GM18868 (cell line): ENCODE data around the gene DOK7.

Source experiments
- ATAC-seq: cut with Tn5 transposase; IDR thresholded peaks from one replicate; pipeline ENCODE4 v1.9.1; 2021; ENCODE audit warnings: mild to moderate bottlenecking, moderate library complexity; ENCODE audit not compliant: unreplicated experiment

DOK7 gene, protein sequence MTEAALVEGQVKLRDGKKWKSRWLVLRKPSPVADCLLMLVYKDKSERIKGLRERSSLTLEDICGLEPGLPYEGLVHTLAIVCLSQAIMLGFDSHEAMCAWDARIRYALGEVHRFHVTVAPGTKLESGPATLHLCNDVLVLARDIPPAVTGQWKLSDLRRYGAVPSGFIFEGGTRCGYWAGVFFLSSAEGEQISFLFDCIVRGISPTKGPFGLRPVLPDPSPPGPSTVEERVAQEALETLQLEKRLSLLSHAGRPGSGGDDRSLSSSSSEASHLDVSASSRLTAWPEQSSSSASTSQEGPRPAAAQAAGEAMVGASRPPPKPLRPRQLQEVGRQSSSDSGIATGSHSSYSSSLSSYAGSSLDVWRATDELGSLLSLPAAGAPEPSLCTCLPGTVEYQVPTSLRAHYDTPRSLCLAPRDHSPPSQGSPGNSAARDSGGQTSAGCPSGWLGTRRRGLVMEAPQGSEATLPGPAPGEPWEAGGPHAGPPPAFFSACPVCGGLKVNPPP

DNA sequence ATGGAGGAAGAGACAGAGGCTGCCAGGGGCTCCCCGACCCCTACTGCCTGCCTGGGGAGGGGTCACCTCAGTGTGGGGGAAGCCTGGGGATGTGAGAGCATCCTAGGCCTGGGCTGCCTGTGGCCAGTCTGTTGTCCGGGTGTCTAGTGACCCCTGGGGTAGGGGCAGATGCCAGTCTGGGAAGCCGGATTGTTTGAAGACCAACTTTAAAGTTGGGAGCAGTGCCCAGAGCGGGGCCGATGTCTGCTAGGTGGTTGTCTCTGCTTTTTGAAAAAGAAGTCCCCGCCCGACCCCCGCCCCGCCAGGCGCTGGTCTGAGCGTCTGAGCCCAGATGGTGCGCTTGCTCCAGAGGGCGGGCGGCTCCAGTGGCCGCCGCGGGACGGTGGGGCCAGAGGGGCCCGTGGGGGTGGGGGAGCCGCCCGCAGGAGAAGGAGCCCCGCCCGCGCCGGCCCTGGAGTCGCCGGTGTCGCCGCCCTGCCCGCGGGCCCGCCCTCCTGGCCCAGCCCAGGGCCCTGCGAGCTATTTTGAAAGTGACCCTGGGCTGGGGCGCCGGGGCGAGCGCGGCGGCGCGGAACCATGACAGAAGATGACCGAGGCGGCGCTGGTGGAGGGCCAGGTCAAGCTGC, at the start of gene DOK7:
Gene DOK7, plus strand, starts transcription at position 517 of the 626 bp plus-strand sequence. Its CDS starts 70 bp downstream, at position 587.
- ATAC-seq, result no peak

DNA sequence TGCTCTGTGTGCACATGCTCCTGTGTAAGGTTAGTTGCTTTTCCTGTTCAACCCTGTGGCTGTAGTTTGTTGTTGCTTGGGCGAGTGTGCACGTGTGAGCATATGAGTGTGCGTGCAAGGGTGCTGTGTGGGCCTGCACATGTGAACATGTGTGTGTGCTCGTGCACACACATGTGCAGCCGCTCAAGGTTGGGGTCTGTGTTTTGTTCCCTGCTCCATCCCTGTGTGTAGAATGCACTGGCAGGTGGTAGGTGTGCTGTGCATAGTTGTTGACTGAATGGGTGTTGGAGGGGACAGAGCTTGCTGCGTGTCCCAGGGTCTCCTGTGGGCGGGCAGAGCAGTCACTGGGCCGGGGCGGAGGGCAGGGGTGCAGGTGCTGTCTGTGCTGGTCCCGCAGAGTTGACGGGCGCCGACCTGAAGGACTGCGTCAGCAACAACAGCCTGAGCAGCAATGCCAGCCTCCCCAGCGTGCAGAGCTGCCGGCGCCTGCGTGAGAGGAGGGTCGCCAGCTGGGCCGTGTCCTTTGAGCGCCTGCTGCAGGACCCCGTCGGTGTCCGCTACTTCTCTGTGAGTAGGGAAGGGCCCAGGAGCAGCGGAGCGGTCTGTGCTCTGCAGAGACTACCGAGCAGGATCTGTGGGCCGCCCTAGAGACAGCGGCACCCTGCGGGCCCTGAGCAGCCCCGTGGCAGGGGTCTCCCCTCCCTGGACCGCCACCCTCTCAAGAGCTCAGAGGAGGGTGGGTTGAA, 49.3 kb upstream of the DOK7 start:
- ATAC-seq, result no peak

DNA sequence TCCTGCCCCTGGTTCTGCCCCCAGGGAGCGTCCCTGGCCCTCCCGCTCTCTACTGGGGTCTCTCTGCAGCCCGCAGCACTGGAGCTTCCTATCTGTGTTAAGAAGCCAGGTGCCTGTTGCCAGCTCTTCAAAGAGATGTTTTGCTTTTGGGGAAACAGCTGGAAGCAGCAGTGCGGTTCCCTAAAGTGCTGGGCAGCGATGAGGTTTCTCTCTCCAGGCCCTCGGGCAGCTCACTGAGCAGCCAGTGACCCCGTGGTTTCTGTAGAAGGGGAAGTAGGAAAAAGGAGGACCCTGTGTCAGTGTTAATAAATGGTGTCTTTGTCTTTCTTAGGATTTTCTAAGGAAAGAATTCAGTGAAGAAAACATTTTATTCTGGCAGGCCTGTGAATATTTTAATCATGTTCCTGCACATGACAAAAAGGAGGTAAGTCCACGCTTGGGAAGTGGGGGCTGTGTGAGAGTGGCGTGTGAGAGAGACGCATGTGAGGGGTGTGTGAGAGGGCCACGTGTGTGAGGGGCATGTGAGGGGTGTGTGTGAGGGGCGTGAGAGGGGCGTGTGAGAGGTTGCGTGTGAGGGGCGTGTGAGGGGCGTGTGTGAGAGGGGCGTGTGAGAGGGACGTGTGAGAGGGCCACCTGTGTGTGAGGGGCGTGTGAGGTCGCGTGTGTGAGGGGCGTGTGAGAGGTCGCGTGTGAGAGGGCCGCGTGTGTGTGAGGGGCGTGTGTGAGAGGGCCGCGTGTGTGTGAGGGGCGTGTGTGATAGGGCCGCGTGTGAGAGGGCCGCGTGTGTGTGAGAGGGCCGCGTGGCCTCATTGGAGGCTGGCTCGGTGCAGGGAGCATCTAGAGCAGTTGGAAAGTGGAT, 48.5 kb upstream of the DOK7 start:
- ATAC-seq, result no peak

DNA sequence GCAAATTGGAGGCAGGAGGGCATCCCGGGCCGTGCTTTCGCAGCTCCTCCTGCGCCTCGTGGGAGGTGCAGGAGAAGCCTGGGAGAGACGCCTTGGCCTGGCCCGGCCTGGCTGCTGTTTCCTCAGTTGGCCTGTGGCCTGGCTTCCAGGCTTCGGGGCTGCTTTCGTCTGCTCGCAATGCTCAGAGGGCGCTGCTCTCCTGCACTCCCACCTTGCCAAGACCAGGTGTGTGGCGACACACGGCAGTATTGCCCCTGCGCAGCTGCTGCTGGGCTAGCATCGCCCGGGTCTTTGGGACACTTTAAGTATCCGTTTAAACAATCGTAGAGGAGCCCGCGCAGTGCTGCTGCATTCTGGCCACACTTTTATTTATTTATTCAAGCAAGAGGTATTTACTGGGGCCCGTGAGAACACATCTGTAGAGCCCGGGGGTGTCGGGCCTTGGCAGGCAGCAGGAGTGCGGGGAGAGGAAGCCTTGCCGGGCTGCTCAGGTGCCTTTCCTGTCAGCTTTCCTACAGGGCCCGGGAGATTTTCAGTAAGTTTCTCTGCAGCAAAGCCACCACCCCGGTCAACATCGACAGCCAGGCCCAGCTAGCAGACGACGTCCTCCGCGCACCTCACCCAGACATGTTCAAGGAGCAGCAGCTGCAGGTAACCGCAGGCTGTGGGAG, 47.5 kb upstream of the DOK7 start:
- no peak for ATAC-seq

DNA sequence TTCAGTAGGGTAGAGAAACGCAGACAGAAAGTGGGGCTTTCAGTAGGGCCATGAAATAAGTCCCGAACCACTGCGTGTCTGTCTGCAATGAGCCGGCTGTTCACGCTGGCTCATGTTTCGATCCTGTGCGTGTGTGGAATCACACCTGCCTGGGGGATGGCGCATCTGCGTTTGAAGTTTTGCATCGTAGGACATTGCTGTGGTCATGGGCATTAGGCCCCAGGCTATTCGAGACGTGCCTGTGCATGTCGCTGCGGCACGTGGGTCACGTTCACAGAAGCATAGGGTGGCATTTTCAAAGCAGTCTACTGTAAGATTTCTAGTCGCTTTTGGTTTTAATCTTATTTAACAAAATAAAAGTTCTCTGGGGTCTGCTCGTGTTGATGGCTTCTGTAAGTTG, 46.8 kb upstream of the DOK7 start:
- no peak for ATAC-seq

DNA sequence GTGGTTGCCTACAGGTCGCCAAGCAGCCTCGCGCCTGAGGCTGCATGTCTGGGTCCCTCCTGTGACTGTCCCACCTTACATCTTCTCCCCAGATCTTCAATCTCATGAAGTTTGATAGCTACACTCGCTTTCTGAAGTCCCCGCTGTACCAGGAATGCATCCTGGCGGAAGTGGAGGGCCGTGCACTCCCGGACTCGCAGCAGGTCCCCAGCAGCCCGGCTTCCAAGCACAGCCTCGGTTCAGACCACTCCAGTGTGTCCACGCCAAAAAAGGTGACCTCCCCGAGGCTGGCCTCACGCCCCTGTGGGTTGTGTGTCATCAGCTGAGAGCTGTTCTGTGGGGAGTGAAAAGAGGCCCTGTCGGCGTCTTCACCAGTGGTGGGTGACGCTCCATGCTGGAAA, 46.3 kb upstream of the DOK7 start:
- ATAC-seq, result no peak

DNA sequence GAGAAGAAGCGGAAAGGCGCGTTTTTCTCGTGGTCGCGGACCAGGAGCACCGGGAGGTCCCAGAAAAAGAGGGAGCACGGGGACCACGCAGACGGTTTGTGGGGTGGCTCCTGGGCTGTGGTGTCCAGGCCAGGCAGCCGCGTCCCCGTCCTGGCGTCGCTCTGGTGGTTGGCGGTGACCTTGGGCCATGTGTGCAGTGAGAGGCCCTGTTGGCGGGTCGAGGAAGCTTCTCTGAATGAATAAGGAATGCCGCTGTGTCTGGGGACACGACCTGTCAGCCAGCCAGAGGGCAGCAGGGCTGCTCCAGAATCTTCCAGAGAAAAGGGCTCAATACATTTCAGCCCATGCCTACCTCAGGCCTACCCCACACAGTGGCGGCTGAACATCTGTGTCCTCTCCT, 45.7 kb upstream of the DOK7 start:
- no peak for ATAC-seq

DNA sequence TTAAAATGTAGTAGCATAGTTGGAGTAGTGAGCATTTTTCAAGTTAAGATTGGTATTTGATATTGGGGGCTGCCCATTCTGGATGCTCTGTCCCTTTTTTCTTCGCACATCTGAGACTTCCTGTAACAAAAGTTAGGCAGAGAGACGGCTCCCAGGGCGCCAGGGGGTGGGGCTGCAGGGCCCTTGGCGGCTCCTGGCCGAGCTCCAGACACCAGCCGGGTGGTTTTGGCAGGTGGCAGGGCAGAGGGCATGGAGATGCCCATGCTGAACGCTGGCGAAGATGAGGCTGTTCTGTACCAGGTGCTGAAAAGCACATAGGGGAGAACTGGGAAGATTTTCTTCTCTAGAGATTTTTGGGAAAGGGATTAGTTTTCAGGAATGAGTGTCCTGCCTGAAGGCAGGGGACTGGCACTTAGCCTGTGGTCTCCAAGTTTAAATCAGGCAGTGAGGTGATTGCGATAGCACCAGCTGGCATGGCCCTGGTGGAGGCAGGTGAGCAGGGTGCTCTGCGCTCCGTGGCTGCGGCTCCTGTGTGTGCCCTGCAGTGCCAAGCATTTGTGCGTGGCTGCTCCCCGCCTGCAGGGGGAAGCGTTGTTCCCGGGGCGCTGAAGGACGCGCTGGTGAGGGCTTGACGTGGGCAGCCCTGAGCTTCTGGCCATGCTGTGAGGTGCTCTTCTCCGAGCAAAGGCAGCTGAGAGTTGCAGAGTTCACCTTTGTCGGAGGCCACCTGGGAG, 44.9 kb upstream of the DOK7 start:
- no peak for ATAC-seq

DNA sequence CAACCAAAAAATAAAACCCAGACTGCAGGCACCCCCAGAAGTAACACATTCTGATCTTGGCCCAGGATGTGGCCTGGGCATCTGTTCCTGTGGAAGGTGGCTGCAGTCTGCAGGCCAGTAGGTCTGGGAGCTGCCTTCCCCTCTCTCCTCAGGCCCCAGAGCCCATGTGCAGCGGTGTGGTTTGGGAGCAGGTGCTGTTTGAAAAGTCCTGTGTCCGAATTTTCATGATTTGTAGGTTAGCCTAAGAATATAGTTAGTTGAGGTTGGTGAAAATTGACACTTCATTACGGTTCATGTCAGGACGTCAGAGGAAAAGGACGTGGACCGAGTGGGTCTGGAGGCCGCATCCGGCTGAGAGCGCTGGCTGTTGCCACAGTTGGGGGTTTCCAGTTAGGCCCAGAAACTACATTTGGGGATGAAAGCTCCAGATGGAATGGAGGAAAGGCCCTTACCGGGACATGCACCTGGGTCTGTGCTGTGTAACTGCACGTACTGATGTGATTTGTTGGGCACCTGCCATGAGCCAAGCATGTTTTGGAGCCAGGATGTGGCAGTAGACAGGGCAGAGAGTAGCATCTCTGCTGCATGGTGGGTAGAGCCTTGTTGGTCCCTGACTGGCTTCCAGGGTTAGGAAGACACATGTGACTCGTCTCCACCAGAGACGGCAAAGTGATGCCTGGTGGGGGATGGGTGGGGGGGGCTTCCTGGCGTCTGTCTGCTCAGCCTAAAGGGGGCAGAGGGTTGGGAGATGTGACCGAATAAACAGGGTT, 43.1 kb upstream of the DOK7 start:
- ATAC-seq, result no peak

DNA sequence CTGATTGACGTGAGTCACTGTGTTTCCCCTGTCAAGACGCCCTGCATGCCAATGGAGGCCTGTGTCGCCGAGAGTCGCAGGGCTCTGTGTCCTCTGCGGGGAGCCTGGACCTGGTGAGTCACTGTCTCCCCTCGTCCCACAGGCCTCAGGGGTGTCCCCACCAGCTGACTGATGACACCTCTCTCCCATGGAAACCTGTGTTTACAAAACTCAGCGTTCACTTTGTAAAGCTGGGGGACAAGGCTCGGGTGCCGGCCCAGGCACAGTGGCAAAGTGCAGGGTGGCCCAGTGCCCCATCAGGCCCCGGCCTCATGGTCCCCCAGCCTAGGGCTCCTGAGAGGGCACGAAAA, 42.5 kb upstream of the DOK7 start:
- ATAC-seq, result no peak

DNA sequence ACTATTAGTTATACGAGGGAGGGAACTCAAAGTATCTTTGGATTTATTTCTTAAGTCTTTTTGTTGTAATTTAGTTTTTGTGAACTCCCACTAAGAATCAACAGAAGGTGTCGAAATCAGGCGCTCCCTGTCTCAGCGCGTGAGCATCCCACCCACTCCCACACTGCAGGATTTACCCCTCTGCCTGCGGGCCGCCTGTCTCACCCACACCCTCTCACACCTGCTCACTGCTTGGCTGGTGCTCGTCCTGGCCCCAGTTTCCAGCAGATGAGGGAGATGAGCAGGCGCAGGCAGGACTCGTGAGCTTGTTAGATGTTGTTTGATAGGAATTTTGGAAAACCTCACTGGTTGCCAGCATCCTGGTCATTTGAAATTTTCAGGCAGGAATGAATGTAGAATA, 42.1 kb upstream of the DOK7 start:
- no peak for ATAC-seq

DNA sequence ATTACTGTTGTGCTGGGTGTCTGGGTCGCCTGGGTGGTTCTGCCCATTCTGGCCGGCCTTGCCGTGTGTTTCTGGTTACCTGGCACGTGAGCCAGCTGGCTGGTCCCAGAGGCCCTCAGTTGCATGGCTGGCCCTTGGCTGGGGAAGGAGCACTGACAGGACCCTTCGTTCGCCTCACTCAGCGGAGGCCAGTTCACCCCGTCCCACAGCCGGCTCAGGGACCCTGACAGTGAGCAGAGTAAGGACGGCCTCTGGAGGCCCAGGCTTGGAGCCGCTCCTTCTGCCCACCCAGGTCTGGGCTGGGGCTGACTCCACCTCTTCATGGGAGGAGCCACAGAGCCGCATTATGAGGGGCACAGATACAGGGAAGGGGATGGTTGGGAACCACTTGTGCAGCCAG, 41.6 kb upstream of the DOK7 start:
- ATAC-seq, result no peak

DNA sequence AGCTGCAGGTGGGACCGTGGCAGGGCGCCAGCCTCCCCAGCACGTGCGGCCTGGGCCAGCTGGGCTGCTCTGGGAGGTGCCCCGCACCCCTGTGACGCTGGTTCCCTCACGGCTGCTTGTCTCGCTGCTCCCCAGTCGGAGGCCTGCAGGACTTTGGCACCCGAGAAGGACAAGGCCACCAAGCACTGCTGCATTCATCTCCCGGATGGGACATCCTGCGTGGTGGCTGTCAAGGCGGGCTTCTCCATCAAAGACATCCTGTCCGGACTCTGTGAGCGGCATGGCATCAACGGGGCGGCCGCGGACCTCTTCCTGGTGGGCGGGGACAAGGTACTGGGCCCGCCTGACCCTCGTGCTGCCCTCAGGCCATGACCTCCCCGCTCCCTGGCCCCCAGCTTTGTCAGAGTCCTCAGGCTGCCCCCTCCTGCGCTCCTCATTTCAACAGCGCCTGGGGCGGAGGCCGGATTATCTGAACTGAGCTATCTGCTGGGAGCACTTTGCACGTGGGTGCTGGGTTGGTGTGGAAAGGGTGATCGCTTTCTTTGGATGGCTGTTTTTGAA, 40.8 kb upstream of the DOK7 start:
- ATAC-seq, result no peak

DNA sequence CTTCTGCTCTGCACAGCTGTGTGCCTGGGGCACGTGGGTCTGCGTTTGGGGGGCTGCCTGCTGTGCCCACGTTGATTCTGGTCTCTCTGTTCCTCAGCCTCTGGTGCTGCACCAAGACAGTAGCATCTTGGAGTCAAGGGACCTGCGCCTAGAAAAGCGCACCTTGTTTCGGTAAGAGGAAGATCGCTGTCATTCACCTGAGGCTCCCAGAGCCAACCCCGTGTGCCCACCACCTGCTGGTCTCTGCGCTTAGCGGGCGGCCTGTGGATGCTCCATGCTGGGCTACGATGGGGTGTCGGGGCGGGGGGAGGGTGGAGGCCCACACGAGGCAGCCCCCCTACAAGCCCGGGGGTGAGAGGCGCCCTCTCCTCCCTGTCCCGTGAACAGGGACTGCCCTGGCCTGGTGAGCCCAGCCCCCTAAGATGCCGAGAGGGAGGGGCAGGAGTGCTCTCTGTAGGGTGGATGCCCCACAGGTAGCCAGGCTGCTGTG, 40.3 kb upstream of the DOK7 start:
- ATAC-seq, result no peak

DNA sequence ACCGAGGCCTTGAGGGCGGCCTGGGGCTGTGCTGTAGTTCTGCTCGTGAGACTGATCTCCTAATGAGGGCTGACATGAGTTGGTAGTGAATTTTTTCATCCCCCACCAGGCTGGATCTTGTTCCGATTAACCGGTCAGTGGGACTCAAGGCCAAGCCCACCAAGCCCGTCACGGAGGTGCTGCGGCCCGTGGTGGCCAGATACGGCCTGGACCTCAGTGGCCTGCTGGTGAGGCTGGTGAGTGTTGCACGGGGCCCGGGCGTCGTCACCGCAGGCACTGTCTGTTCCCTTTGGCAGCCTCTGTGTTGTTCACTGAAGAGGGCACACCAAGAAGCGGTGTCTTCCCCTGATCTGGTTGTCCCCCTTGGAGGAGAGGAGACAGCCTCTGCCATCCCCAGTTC, 39.7 kb upstream of the DOK7 start:
- no peak for ATAC-seq

DNA sequence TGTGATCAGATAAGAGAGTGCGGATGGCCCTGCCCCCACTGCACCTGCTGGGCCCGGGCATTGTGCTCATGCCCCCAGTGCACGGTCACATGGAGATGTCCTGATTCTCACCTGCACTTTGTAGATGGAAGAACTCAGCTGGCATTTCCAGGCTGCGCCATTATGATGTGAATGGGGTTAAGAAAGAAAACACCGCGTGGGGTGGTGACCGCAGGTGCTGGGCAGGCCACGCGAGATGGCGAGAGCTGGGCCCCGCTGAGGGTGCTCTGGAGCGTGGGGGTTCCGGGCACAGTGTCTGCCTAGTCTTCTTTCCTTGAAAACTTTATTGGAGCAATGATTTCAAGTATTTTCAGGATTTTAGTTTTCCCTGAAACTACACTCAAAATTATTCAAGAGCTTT, 39.2 kb upstream of the DOK7 start:
- ATAC-seq, result no peak

DNA sequence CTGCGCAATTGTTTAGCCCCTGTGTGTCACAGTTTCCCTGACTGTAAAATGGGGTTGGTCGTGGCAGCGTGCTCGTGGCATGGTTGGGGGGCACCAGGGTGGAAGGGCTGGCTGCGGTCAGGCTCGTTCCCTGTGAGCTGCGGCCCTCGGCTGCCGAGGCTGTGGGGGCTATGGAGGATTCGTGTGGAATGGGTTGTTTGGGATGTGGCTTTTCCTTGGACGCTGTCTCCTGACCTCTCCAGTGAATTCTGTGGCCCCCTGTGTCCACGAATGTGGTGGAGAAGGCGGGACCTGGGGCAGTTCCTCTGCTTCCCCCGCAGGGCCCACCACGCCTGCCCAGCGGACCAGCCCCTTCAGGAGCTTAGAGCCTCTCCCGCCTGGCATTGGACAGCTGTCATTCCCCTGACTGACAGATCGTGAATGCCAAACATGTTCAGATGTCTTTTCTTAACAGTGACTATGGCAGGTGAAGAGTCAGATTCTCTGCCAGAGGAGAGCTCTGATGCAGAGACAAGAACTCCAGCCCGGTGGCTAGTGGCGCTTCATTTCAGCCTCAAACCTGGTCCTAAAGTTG, 38.5 kb upstream of the DOK7 start:
- no peak for ATAC-seq

DNA sequence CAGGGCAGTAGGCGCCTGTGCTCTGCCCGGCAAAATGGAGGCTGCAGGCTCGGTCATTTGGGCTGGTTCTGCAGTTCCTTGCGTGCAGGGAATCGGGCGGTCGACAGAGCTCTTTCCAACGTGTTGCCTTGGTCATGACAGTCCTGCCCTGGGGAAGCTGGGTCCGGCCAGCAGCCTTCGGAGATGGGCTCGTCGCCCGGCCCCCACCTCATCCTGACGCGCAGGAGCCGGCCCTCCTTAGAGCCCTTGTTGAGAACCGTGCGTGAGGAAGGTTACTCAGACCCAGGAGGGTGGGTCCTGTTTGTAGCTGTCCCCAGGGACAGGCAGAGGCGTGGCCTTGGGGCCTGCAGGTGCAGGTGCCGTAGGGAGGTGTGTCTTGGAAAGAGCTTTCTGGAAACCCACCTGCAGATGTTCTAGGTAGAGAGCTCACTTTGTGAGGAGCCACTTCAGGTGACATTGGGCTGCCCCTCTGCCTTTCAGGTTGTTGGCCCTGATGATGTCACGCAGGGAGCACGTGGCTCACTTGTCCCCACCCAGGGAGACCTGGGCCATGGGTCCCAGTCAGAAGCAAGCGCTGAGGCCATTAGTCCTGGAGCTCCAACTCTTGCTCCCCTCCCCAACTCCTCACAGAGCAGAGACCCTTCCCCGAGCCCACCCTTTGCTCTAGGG, 36.5 kb upstream of the DOK7 start:
- ATAC-seq, result no peak
